ENCODE results near the gene MTMR11.

DNA sequence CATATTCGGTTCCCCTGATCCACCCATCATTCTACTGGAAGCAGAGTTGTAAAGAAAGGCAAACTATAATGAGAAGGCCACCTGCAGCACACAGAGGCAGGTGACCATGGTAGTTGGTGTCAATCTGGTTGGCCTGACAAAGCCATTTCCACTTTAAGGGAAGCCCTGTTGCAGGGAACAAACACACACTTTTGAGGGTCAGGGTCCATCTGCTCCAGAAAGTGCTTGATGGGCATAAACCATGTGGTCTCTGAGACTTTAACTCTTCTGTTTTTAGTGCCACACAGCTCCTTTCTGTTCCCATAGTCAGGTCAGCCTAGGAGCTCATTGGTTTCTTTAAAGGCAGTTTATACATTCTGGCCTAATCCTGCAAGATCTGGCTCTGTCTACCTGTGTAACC lies 54.8 kb downstream of the MTMR11 start:
- TF ChIP-seq SIX5 (IDR thresholded peaks at IDR 0.05; ENCODE audit: low read depth, low read length): no peak
- TF ChIP-seq TCF12 (IDR thresholded peaks at IDR 0.05; ENCODE audit: low read depth, low read length): no peak
- TF ChIP-seq, protein P1, sequence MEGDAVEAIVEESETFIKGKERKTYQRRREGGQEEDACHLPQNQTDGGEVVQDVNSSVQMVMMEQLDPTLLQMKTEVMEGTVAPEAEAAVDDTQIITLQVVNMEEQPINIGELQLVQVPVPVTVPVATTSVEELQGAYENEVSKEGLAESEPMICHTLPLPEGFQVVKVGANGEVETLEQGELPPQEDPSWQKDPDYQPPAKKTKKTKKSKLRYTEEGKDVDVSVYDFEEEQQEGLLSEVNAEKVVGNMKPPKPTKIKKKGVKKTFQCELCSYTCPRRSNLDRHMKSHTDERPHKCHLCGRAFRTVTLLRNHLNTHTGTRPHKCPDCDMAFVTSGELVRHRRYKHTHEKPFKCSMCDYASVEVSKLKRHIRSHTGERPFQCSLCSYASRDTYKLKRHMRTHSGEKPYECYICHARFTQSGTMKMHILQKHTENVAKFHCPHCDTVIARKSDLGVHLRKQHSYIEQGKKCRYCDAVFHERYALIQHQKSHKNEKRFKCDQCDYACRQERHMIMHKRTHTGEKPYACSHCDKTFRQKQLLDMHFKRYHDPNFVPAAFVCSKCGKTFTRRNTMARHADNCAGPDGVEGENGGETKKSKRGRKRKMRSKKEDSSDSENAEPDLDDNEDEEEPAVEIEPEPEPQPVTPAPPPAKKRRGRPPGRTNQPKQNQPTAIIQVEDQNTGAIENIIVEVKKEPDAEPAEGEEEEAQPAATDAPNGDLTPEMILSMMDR (IDR thresholded peaks at IDR 0.05; ENCODE audit: control extremely low read depth in 1 of 3, insufficient read depth in 1 of 3, low read depth in 1 of 3, low read length in 3 of 3): no peak
- no peak for TF ChIP-seq POLR2AphosphoS5 (IDR thresholded peaks at IDR 0.05; ENCODE audit: low read depth, low read length)
- TF ChIP-seq, protein P2, sequence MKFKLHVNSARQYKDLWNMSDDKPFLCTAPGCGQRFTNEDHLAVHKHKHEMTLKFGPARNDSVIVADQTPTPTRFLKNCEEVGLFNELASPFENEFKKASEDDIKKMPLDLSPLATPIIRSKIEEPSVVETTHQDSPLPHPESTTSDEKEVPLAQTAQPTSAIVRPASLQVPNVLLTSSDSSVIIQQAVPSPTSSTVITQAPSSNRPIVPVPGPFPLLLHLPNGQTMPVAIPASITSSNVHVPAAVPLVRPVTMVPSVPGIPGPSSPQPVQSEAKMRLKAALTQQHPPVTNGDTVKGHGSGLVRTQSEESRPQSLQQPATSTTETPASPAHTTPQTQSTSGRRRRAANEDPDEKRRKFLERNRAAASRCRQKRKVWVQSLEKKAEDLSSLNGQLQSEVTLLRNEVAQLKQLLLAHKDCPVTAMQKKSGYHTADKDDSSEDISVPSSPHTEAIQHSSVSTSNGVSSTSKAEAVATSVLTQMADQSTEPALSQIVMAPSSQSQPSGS (IDR thresholded peaks at IDR 0.05; ENCODE audit: low read length): no peak
- TF ChIP-seq POLR2A (IDR thresholded peaks at IDR 0.05; ENCODE audit: control extremely low read depth in 1 of 2, low read depth in 2 of 2, low read length in 2 of 2): peak in 1 of 2 experiments; percentile 19; a peak in 1 of 3 replicates
- no peak for TF ChIP-seq JUND (IDR thresholded peaks at IDR 0.05; ENCODE audit: low read length)
- TF ChIP-seq CEBPB (IDR thresholded peaks at IDR 0.05; ENCODE audit: low read depth, low read length): no peak
- TF ChIP-seq, protein P3, sequence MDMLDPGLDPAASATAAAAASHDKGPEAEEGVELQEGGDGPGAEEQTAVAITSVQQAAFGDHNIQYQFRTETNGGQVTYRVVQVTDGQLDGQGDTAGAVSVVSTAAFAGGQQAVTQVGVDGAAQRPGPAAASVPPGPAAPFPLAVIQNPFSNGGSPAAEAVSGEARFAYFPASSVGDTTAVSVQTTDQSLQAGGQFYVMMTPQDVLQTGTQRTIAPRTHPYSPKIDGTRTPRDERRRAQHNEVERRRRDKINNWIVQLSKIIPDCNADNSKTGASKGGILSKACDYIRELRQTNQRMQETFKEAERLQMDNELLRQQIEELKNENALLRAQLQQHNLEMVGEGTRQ (IDR thresholded peaks at IDR 0.05; ENCODE audit: low read length): no peak
- no peak for TF ChIP-seq HDAC2 (IDR thresholded peaks at IDR 0.05; ENCODE audit: borderline replicate concordance in 1 of 2, low read depth in 2 of 2, low read length in 2 of 2)

Measured in H1 (cell line).